Measurements from ENCODE around the gene SLC16A10.

Gene SLC16A10

DNA sequence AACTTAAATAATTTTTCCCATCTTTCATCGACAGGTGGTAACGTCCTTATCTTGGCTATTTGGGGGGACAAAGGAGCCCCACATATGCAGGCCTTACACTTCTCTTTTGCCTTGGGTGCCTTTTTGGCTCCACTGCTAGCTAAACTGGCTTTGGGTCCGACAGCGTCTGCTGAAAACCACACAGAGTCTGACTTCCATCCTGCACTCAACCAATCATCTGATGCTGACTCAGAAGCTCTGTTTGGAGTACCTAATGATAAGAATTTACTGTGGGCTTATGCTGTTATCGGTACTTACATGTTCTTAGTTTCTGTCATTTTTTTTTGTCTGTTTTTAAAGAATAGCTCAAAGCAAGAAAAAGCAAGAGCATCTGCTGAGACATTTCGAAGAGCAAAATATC lies 178.5 kb downstream of the SLC16A10 start:
- no peak for DNase-seq

DNA sequence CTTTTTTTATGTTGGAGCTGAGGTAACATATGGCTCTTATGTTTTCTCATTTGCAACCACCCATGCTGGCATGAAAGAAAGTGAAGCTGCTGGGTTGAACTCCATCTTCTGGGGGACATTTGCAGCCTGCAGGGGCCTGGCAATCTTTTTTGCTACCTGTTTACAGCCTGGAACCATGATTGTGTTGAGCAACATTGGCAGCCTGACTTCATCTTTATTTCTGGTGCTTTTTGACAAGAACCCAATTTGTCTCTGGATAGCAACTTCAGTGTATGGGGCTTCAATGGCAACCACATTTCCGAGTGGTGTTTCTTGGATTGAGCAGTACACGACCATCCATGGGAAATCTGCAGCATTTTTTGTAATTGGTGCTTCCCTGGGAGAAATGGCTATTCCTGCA lies 179.0 kb downstream of the SLC16A10 start:
- no peak for DNase-seq

DNA sequence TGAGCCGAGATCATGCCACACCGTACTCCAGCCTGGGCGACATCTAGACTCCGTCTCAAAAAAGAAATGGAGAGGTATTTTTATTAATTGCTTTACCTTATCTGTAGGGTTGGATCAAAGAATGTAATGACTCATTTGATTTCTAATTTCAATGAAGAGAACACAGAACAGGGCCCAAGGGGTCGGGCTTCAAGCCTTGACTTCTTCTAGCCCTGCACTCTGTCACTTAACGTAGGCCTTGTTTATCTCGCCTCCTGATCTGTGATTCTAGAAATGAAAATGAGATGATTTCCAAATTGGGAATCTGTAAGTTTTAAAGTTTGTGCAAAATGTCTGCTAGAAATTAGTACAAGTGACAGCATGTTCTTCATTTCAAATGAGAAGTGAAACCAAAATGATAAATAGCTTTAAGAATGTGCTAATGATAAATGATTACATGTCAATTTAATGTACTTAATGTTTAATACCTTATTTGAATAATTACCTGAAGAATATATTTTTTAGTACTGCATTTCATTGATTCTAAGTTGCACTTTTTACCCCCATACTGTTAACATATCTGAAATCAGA lies 180.5 kb downstream of the SLC16A10 start:
- DNase-seq: no peak

DNA sequence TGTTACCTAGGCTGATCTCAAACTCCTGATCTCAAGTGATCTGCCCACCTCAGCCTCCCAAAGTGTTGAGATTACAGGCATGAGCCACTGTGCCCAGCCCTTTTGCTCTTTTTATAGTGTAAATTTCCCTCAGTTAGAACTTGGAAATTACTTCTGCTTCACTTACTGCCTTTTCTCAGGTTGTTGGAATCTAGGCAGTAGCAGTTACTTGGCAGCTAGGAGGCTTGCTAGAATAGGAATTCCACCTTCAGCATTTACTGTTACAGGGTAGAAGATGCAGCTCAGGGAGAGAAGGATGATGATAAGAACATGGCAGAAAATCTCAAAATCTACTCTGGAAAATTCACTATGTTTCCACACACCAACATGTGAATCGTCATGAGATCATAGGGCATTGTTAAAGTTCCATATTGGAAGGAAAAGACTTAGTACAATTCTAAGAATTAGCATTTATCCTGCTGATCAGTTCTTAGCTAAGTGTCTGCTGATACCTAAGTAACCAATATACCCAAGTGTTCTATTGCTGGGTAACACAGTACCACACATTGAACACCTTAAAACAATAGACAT lies 182.2 kb downstream of the SLC16A10 start:
- no peak for DNase-seq

DNA sequence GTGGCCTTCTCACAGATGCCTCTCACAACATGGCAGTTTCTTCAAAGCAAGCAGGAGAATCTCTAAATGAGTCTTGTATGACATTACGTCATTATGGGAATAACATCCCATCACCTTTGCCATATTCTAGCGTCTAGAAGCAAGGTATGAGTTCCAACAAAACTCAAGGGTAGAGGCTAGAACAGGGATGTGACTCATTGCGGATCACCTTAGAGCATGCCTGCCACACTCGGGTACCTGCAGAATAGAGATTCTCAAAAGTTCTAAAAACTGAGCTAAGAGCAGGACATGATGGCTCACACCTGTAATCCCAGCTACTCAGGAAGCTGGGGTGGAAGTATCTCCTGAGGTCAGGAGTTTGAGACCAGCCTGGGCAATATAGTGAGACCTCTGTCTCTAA lies 182.8 kb downstream of the SLC16A10 start:
- no peak for DNase-seq

DNA sequence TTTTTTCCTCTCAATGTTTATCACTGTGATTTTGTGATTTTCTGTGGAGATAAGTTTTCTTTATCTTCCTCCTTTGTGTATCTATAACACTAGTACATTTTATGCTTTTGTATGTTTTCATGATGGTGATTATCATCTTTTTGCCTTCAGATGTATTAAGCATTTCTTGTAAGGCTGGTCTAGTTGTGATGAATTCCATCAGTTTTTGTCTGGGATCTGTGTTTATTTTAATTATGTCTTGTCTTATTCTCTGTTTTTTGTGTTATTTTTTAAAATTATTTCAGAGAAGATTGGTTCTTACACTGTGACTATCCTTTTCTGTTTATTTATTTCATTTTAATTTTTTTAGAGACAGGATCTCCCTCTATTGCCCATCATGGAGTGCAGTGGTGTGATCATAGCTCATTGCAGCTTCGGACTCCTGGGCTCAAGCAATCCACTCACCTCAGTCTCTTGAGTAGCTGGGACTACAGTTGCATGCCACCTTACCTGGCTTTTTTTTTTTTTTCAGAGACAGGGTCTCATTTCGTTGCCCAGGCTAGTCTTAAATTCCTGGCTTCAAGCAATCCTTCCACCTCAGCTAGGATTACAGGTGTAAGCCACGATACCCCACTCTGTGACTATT lies 187.4 kb downstream of the SLC16A10 start:
- no peak for DNase-seq

DNA sequence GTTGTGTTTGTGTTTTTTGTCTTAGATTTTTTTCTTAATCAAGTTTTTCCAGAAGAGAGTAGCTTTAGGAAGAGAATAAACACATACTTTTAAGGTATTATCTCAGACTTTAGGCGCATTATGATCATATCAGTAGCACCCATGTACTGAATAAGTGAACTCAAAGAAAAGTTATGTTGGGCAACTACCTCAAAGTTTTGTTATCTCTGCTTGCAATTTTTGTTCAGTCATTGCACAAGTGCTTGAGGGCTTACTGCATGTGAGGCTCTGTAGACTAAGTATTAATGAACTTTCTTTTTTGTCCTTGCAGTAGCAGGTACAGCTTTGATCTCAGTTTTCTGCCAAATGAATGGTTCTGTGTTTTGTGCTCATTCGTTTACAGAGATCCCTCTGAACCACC lies 189.0 kb downstream of the SLC16A10 start:
- DNase-seq: no peak

DNA sequence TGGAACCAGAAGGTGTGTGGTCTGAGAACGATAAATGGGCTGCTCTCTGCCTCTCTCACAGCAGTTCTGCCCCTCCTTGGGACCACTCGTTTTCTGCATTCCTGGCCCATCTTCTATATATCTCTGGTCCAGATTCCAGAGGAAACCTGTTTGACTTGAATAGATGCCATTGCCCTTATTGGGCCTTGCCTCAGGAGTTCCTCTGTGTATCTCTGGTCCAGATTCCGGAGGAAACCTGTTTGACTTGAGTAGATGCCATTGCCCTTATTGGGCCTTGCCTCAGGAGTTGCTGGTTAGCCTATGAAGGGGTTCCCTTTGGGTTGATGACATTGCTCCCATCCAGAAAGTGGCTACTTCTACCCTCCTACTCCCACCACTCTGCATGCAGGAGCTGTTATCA lies 189.4 kb downstream of the SLC16A10 start:
- no peak for DNase-seq

DNA sequence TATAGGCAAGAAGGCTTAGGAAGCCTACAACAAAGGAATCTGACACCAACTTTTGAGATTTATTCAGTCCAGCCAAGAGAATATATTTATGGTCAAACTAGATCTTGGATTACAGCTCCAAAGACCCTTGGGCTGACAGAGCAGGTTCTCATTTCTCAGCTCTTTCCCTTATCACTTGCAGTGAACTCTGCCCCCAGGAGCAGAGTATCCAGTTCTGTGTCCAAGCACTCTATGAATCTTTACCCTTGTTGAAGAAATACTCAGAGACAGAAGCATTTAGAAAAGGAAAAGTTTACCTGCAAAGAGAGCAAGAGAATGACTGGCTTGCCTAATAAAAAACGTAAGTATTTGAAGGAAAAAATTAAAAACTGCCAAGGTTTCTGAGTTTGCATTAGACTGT lies 190.5 kb downstream of the SLC16A10 start:
- DNase-seq: no peak

DNA sequence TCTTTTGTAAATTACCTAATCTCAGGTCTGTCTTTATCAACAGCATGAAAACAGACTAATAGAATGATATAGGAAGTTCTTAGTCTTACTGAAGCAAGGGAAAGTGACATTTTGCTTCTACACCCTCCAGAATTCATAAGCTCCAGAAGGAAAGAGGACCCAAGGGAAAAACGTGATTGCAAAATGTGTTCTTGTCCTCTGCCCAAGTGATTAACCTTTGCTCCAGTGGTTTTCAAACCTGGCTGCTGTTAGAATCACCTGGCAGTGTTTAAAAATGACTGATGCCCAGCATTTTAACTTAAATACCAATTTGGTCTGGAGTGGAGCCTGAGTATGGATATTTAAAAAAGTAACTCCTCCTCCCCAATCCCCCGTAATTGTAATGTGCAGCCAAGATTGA lies 191.4 kb downstream of the SLC16A10 start:
- no peak for DNase-seq

DNA sequence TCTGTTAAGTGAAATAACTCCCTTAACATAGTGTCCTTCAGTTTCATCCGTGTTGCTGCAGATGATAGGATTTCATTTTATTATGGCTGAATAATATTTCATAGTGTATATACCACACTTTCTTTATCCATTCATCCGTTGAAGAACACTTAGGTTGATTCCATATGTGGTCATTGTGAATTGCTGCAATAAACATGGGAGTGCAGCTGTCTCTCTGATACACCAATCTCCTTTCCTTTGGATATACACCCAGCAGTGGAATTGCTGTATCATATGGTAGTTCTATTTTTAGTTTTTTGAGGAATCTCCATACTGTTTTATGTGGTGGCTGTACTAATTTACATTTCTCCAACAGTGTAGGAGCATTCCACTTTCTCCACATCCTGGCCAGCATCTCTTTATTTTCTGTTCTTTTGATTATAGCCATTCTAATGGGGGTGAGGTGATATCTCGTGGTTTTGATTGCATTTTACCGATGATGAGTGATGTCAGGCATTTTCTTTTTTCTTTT lies 193.2 kb downstream of the SLC16A10 start:
- no peak for DNase-seq

All from NCI-H510A (cell line).